Hippocampal formation (tissue), 2 donors: ENCODE results near the gene PTPRG.

ENCODE experiments used
- DNase-seq, 2 donors: peaks; one replicate each; lab custom pipeline; 2025; lab: John Stamatoyannopoulos, UW

PTPRG gene

DNA sequence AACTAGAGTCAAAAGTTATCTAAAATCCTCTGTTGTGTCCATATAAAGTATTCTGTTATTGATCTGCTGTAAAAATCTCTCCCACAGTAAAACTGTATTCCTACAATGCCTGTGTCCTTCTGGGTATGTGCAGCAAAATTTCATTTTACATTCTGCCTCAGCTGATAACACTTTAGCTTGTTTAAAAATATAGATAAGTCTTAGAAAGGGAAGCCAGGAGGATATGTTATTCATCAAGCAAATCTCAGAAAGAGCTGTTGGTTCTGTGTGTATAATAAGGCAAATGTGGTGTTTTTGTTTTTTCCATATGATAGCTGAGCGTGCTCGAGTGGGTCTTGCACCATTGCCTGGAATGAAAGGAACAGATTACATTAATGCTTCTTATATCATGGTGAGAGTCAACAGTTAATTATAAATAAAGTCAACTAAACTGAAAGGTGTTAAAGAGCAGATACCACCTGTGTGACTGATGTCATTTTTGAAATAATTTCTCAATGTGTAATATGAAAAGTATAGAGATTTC lies 715.3 kb downstream of the PTPRG start:
- DNase-seq: no peak

- no peak for DNase-seq
Measured at GRCh38 chr3:62277450-62277849, 716.1 kb downstream of the PTPRG start.

DNA sequence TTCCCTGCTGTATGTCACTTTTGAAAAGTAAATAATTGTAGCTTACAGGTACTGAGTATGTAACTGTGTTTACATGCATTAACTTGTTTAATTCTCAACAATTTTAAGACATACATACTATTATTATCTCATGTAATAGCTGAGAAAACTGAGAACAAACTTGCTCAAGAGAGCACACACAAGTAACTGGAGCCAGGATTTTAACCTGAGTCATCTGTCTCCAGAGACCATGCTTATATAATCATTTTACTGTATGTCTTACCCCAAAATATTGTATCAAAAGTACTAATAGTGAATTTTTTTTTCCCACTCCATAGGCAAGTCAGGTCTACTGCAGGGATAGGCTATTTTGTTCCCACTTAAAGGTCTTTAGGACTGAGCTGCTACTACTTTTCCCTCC lies 716.6 kb downstream of the PTPRG start:
- DNase-seq: no peak

GRCh38 chr3:62281726-62282125 lies 720.4 kb downstream of the PTPRG start:
- no peak for DNase-seq

GRCh38 chr3:62284442-62284841 lies 723.1 kb downstream of the PTPRG start:
- DNase-seq: no peak

DNA sequence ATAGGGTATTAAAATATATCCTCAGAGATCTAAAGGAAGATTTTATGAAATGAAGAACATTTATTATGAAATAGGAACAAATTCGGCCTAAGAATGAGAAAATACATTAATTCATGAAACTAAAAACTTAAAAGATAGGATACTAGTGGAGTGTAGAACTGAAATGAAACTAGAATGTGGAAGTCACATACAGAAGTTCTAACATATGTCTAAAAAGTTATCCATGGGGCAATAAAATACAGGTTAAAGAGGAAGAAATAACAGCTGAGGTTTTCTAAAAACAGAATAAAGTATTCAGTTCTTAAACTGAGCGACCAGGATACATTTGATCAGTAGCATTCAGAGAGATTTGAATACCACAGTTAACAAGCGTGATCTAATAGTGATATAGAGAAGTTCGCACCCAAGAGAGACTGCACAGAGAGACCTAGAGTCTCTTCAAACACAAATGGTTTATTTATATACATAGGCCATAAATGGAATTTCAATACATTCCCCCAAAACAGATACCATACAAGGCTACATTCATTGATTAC lies 726.1 kb downstream of the PTPRG start:
- DNase-seq: no peak

- no peak for DNase-seq
Measured at GRCh38 chr3:62289922-62290321, 728.6 kb downstream of the PTPRG start.

DNA sequence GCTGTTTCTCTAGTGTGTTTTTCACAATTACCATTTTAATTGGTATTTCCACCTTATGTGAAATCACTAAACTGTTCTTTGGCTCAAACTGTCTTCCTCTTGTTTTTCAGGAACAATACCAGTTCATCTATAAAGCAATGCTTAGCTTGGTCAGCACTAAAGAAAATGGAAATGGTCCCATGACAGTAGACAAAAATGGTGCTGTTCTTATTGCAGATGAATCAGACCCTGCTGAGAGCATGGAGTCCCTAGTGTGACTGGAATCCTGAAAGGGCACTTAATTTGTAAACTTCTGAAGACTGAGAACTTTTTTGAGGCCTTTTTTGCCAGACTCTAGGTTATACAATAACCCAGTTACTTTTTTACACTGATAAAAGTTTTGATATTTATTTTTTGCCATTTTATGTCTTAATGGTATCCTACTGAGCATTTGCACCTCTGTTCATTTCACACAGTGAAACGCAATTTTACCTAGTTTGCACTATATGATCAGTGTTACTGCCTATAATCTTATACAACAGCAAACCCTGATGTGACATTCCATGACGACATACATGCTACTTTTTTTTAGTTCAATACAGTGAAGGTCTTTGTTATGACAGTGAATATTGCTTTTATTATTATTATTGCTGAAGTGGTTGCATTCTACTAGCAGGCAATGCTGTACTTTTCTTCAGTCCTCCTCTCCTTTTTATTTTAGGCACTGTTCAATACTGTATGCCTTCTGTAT lies 731.8 kb downstream of the PTPRG start:
- no peak for DNase-seq

DNA sequence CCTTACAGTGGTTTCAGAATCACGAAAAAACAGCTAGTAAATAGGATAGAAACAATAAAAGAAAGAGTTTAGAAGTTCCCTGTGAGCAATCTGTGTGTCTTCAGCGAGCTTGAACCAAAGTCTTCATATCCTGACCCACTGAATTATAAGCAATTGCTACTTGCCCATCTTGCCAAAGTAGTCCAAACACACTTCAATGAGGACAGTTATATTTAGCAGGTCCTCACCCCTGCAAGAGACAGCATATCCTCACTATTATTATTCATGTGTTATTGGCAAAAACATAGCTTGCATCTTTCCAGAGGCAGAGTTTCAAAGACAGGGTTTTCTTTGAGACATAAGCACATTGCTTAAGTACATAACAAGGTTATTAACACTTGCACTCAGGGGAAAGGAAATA lies 734.2 kb downstream of the PTPRG start:
- no peak for DNase-seq

- DNase-seq: no peak
Measured at GRCh38 chr3:62300617-62301016, 739.2 kb downstream of the PTPRG start.

DNA sequence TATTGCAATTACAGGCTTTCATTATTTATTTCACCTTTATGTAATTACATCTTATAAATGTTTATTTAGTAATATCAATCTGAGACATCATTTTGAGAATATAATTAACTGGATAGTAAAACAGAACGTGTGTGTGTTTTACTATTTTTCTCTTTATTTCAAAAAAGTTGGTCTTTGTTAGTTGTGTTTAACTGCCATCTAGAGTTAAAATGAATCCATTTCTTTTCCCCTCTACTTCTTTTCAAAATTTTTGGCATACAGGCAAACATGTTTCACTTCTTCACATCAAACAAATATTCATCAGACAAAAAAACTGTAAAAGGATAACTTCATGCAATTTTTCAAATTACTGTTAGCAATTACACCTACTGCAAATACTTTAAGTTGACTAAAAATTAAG lies 750.8 kb downstream of the PTPRG start:
- DNase-seq: peak in 1 of 2 donors; percentile 15

DNA sequence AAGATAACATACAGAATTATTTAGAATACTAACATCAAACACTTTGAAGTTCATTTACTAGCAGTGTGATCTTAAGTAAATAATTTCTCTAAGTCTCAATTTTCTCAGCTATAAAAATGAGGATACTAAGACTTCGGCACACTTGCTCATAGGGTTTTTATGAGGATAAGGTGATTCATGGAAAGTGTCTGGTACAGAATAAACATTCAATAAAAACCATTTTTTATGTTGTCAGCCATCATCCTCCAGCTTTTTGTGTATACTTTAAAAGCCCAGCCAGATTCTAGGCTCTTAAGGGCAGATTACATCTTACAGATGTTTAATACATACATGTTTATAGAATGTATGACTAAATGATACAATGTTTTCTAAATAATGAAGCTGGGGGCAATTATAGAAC lies 755.2 kb downstream of the PTPRG start:
- no peak for DNase-seq

DNA sequence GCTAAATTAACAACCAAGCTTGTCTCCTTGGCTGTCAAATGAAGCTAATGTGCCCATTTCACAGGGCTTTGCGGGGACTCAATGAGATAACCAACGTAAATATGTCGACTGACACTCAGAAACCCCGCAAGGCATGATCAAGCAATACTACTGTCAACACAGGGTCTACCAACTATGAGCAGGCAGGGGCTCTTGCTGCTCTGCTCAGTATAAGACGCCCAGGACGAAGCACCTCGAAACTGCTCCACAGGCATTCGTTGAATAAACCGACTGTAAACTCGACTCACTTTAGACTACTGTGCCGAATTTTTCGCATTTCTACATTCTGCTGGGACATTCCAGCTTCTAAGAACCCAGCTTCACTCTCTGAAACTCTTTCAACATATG lies 757.0 kb downstream of the PTPRG start:
- no peak for DNase-seq

- peak; percentile 48 to 77 for DNase-seq
Measured at GRCh38 chr3:62318752-62319569, 757.6 kb downstream of the PTPRG start.

GRCh38 chr3:62319570-62320243 lies 758.3 kb downstream of the PTPRG start:
- no peak for DNase-seq

DNA sequence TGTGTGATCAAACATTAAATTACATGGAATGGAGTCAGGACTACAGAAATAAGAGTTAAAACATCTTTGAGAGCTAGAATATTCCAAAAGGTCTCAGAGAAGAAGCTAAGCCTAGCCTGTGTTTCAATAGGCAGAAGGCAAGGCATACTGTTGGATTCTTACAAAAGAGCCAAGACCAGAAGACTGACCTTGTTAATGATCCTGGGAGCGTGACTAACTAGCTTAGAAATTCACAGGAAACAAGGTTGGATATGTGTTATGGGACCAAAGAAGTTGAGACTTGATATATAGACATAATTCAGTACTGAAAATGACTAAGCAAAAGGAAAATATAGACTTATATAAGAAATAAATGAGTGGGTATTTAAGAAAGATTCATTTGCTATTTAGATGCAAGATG lies 761.9 kb downstream of the PTPRG start:
- DNase-seq: no peak

DNA sequence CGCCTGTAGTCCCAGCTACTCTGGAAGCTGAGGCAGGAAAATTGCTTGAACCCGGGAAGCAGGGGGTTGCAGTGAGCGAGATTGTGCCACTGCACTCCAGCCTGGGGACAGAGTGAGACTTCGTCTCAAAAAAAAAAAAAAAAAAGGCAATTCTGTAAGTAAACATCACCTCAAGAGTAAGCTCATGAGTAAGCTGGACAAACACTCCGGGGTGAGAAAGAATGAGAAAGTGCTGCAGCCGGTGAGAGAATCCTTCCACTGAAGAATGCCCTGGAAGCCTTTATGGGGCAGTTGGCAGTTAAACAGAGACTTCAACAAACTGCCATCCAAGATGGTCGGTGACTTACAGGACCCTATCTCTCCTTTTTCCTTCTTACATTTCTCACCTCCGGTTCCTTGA lies 764.5 kb downstream of the PTPRG start:
- DNase-seq: no peak

DNA sequence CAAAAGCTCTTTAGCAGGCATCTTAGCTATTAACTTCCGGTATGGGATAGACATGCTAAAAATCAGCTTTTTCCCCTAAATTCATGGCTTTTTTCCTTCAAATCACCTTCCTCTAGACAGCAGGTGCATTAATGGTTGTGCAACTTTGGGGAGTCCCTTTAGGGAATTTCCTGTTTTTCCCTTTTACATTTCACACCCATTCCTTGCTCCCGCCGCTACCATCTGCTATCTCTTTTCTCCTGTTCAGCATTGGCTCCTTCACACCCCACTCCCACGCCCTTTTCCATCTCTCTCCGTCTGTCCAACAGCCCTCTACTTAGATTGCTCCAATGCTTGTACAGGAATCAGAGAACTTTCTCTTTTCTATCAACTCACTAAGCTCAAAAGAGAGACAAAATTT lies 768.6 kb downstream of the PTPRG start:
- DNase-seq: peak in 1 of 2 donors; percentile 59

DNA sequence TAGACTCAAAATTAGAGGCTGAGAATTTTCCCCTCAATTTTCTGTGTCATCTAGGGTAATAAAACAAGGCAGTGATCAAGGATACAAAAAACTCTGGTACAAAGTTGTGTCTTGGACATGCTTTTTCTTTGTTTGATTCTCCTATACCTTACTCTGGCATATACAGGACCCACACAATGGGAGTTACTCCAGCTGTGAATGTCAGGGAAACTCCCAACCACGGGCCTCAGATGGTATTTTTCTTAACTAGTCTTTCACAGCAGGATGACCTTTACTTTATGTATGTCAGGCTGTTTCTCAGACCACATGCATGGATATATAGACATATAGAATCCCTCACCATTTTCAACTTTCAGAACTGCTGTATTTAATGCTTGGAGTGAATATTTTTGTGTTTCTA lies 770.6 kb downstream of the PTPRG start:
- no peak for DNase-seq

DNA sequence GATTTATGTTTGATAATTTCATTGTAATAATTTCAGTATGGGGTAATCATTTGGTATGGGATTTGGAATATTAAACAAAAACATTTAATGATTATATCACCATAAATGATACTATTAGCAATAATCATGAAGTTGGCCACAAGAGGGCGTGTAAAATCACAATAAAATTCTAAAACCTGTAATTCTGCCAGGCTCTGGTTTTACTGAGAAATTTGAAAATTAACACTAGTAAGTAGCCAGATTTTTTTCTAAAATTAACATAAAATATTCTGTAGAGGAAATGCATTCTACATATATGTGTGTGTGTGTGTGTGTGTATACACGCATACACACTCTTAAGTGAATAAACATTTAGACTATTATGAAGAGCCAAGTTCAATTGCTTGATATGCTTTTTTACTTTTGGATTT lies 771.5 kb downstream of the PTPRG start:
- peak in 1 of 2 donors; percentile 53 for DNase-seq

- DNase-seq: no peak
Measured at GRCh38 chr3:62335196-62335595, 773.8 kb downstream of the PTPRG start.

GRCh38 chr3:62343755-62344154 lies 782.4 kb downstream of the PTPRG start:
- DNase-seq: no peak
